SK-N-SH (cell line): ENCODE data around the gene NEGR1.

Experiments
- EP300 ChIP-seq, 2 experiments: IDR thresholded peaks; 2 replicates each; pipeline versions ENCODE4 v1.4.0 to v1.6.1; 2012; ENCODE audit warnings: borderline replicate concordance in 1 of 2, low read depth in 1 of 2, low read length in 1 of 2
- GABPA ChIP-seq: IDR thresholded peaks from 2 replicates; pipeline ENCODE4 v1.4.0; 2012; ENCODE audit warnings: low read depth, mild to moderate bottlenecking
- GATA2 ChIP-seq: sonication (generic); formaldehyde crosslinking; IDR thresholded peaks from 2 replicates; pipeline ENCODE4 v1.5.0; 2020; ENCODE audit warnings: mild to moderate bottlenecking, missing genetic modification reagents
- RAD21 ChIP-seq: IDR thresholded peaks from 2 replicates; pipeline ENCODE4 v1.6.1; 2012; ENCODE audit warnings: mild to moderate bottlenecking, low read length
- RCOR1 ChIP-seq: fragments of 150-350 bp; IDR thresholded peaks from 2 replicates; pipeline ENCODE4 v1.6.1; 2017; ENCODE audit warnings: antibody characterized with exemption, low read length
- TAF1 ChIP-seq: IDR thresholded peaks from 2 replicates; pipeline ENCODE4 v1.6.1; 2012; ENCODE audit warnings: low read depth, mild to moderate bottlenecking, low read length, moderate library complexity, borderline replicate concordance
- TF ChIP-seq, protein P1 (sequence below): fragments of 200-600 bp; sonication (generic); IDR thresholded peaks from 2 replicates; pipeline ENCODE4 v1.6.1; 2017; ENCODE audit warnings: antibody characterized with exemption, mild to moderate bottlenecking, moderate library complexity
- TF ChIP-seq, protein P2 (sequence below): IDR thresholded peaks from 2 replicates; pipeline ENCODE4 v1.6.1; 2012; ENCODE audit warnings: mild to moderate bottlenecking, low read depth, low read length, moderate library complexity
- TF ChIP-seq, protein P3 (sequence below): IDR thresholded peaks from 2 replicates; pipeline ENCODE4 v1.4.0; 2012; ENCODE audit warnings: low read depth

DNA sequence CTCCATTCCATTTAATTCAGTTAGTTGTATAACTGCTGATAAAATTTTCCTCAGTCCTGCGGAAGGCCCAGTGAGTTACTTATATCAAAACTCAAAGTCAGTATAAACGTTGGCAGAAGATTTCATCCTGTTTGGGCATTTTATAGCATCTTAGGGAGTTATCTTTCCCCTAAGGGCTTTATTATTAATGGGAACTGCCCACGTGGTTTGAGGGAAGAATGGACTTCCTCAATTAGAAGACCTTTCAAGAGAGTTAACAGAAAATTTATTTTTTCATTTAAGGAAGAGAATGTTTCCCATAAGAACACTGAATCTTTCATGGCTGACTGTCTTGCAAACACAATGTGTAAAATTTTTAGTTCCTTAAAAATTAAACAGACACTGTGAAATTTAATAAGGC is 400.1 kb downstream of the NEGR1 start:
- TF ChIP-seq, protein P1, sequence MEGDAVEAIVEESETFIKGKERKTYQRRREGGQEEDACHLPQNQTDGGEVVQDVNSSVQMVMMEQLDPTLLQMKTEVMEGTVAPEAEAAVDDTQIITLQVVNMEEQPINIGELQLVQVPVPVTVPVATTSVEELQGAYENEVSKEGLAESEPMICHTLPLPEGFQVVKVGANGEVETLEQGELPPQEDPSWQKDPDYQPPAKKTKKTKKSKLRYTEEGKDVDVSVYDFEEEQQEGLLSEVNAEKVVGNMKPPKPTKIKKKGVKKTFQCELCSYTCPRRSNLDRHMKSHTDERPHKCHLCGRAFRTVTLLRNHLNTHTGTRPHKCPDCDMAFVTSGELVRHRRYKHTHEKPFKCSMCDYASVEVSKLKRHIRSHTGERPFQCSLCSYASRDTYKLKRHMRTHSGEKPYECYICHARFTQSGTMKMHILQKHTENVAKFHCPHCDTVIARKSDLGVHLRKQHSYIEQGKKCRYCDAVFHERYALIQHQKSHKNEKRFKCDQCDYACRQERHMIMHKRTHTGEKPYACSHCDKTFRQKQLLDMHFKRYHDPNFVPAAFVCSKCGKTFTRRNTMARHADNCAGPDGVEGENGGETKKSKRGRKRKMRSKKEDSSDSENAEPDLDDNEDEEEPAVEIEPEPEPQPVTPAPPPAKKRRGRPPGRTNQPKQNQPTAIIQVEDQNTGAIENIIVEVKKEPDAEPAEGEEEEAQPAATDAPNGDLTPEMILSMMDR, result no peak
- no peak for TF ChIP-seq GATA2 (CRISPR knock-in tag)
- TF ChIP-seq RCOR1, result no peak
- no peak for TF ChIP-seq GABPA
- TF ChIP-seq TAF1, result no peak
- TF ChIP-seq, protein P2, sequence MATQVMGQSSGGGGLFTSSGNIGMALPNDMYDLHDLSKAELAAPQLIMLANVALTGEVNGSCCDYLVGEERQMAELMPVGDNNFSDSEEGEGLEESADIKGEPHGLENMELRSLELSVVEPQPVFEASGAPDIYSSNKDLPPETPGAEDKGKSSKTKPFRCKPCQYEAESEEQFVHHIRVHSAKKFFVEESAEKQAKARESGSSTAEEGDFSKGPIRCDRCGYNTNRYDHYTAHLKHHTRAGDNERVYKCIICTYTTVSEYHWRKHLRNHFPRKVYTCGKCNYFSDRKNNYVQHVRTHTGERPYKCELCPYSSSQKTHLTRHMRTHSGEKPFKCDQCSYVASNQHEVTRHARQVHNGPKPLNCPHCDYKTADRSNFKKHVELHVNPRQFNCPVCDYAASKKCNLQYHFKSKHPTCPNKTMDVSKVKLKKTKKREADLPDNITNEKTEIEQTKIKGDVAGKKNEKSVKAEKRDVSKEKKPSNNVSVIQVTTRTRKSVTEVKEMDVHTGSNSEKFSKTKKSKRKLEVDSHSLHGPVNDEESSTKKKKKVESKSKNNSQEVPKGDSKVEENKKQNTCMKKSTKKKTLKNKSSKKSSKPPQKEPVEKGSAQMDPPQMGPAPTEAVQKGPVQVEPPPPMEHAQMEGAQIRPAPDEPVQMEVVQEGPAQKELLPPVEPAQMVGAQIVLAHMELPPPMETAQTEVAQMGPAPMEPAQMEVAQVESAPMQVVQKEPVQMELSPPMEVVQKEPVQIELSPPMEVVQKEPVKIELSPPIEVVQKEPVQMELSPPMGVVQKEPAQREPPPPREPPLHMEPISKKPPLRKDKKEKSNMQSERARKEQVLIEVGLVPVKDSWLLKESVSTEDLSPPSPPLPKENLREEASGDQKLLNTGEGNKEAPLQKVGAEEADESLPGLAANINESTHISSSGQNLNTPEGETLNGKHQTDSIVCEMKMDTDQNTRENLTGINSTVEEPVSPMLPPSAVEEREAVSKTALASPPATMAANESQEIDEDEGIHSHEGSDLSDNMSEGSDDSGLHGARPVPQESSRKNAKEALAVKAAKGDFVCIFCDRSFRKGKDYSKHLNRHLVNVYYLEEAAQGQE, result no peak
- TF ChIP-seq RAD21, result no peak
- TF ChIP-seq, protein P3, sequence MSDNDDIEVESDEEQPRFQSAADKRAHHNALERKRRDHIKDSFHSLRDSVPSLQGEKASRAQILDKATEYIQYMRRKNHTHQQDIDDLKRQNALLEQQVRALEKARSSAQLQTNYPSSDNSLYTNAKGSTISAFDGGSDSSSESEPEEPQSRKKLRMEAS, result no peak
- TF ChIP-seq EP300 (IDR thresholded peaks at IDR 0.05; ENCODE audit: borderline replicate concordance in 1 of 2, low read depth in 1 of 2, low read length in 1 of 2), result no peak
